GM18858 (cell line): ENCODE data around the gene APOBEC2.

Source experiments
- ATAC-seq: cut with Tn5 transposase; IDR thresholded peaks from one replicate; pipeline ENCODE4 v1.9.1; 2021; ENCODE audit not compliant: unreplicated experiment

APOBEC2 gene

DNA sequence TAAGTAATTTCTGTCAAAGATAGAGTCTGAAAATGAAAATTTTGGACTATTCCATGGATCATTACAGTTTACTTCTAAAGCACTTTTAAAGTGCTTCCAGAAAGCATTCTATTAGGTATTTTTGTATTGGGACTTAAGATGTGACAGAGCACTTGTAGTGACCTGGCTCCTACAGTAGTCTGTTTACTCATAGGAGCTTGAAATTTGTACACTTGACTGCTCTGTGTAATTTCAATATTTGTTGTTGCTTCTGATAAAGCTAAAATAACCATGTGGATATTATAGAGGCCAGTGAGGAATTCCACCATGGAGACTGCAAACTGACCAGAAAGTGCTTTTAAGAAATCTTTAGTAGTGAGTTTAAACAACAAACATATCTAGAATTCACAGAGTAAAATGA lies 30.1 kb downstream of the APOBEC2 start:
- no peak for ATAC-seq

DNA sequence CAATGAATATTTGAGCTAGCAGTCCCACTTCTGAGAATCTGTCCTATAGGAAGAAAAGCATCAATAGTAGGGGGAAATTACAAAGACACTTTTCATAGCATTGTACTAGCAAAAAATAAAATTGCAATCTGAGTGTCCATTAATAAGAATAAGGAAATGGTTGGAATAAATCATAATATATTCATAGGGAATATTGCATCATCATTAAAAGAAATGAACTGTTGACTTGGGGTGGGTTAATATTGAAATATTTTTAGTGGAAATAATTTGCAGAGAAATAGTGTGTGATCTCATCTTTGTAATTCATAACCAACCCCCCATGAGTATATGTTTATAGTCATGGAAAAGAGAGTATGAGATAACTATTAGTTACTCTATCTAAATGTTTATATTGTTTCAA lies 32.2 kb downstream of the APOBEC2 start:
- no peak for ATAC-seq

DNA sequence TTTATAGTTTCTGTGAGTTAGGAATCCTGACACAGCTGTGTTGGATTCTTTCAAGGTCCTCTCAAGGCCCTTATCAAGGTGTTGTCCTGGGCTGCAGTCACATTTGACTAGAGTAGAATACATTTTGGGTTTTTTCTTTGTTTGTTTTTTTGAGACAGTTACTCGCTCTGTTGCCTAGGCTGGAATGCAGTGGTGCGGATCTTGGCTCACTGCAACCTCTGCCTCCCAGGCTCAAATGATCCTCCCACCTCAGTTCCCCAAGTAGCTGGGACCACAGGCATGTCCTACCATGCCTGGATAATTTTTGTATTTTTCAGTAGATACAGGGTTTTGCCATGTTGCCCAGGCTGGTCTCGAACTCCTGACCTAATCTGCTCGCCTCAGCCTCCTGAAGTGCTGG lies 35.4 kb downstream of the APOBEC2 start:
- no peak for ATAC-seq

DNA sequence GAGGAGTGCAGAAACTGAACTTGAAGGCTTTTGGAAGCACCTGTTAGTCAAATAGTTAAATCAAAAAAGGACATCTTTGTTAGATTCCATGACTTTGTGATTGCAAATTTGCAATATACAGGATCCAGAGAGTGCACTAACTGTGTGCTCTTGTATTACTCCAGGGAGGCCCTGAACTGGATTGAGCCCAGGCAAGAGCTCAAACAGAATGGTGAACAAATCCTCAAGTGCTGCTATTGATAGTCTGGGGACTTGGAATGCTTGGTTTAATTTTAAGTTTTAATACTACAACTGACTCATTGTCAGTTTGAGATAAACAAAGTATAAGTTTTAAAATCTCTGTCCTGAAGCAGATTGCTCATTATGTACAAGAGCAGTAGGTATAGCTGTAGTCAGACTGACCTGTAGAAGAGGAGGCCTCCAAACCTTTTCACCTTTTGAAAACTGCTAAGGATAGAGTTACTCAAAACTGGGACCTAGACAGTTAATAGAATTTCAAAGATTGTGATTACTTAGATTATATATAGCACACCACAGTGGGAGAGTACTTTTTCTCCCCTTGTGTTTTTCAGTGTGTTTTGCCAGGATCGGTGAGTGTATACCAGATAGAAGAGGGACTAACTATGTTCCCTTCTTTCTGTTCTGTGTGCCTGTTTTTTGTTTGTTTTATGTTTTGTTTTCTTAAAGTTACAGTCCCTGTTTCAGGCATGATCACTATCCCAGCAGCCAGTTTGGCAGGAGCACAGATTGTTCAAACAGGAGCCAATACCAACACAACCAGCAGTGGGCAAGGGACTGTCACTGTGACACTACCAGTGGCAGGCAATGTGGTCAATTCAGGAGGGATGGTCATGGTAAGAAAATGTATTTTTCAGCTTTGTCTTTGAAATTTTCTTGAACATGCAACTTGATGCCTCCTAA lies 38.1 kb downstream of the APOBEC2 start:
- ATAC-seq: no peak

DNA sequence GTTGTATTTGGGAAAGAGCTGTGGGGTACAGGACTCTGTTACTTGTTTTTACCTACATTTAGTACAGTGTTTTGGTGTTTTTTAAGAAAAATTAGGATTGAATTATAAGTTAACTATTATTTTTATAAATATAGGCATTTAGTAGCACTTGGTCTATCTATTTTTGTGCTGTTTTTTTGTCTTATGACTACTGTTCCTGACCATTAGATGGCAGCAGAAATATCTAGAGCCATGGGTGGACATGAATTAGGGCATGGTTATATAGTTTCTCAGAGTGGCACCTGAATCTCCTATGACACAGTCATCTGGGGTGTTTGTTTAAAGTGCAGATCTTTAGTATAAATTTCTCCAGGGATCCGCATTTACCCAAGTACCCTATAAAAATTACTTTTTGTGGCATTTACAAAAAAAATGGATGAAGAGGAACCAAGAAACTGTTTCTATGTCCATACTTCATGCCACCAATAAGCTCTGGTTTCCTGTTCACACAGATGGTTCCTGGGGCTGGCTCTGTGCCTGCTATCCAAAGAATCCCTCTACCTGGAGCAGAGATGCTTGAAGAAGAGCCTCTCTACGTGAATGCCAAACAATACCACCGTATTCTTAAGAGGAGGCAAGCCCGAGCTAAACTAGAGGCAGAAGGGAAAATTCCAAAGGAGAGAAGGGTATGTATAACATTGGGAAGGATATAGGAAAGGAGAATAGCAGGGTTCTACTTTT lies 39.6 kb downstream of the APOBEC2 start:
- ATAC-seq: no peak

DNA sequence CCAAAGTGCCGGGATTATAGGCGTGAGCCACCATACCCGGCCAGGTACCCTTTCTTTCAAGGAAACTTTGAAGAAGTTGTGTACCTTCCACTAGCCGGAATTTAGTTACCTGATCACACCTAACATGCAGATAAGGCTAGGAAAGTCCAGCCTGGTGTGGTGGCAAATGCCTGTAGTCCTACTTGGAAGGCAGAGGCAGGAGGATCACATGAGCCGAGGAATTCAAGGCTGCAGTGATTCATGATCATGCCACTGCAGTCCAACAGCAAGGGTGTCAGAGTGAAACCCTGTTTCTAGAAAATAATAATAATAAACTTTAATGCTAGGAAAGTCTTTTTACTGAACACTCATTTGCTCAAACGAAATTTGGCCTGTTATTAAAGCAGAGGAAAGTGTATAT lies 40.7 kb downstream of the APOBEC2 start:
- no peak for ATAC-seq

DNA sequence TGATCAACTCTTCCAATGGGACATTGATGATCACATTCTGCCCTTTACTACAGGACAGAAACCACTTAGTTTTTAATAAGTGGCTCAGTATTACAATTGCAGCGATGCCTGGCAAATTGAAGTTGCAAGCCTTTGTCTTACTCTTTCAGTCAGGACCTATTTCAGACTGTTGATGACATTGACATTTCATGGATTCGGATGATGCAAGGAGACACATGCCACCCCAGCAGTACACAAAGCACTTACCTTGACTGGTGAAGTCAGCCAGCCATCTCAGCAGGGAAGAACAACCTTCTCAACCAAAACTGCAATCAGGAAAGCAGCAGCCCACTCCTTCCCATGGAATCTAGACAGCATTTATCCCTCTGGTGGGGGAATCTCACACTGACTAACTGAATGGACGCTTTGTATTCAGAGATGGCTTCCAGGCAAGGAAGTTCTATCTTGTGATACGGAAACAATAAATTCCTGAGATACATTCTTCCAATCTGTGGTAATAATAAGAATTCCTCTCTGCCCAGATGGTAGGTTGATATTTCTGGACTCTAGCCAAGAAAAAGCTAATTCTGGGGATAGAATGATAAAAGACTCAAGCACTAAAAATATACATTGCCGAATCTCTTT lies 44.6 kb downstream of the APOBEC2 start:
- ATAC-seq: no peak

DNA sequence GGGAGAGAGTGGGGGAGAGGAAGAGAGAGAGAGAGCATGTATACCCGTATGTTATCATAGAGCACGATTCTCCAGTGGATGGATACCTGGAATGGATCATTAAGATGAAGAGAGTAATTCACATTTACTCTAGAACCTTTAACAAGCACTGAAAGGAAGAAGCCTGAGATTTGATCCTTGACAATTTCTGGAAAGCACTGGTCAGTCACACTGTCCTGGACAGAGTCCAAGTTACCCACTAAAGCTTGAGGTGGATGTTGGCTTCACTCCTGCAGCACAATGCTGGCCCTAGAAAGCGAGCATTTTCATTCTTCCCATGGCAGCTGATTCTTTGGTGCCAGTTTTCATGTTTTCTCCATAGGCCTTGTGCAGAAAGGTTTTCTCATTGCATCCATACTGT lies 45.4 kb downstream of the APOBEC2 start:
- ATAC-seq: no peak

DNA sequence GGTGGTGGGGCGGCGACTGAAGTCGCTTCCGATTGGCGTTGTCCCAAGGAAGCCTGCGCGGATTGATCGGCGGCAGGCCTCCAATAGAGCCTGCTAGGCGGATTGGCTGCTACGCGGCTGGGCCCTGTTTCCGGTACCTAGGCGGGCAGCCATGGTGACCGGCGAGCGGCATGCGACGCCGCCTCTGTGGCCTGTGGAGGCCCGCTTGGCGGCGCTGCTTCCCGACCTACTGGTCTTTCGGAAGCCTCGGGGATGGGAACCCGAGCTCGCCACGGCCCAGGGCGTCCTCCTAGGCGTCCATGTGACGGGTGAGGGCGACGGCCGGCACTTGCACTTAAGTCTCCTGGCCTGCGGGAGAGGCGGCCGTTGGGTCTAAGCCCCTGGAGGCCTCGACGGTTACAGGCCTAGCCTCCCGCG lies 47.9 kb downstream of the APOBEC2 start:
- ATAC-seq: no peak

DNA sequence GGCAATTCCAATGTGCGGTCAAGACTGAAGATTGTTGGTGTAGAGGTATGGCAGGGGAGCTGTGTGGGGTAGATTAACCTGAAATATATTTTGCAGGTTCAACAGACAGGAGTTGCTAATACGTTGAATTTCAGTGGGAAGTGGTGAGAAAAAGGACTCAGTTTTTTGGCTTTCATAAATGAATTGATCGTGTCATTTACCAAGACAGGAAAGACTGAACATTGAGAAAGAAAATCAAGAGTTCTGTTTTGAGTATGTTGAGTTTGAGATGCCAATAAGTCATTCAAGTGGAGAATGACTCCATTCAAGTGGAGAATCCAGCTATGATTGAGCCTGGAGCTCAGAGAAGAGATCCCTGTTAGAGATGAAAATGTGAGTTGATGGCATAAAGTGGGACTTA lies 50.8 kb downstream of the APOBEC2 start:
- ATAC-seq: no peak

DNA sequence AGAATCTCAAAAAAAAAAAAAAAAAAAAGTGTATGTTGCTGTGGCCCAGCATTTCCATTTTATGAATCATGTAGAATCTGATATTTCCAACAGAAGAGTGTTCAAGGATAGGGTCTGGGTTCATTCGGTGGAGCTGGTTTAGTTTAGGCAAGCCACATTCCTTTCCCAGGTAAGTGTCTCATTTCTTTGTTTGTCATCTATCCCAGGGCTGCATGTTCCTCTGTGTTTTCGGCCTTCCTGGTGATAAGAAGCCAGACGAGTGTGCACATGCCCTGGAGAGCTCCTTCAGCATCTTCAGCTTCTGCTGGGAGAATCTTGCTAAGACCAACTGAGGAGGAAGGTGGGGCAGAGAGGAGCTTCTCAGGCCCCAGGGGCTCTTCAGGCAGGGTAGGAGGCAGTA lies 58.0 kb downstream of the APOBEC2 start:
- no peak for ATAC-seq
